Right lobe of liver (tissue), 4 donors: ENCODE data around the gene PTCHD4.

Source experiments
- CTCF ChIP-seq, 4 donors: fragments of 200-600 bp in 3 of 4; fragments of 450-650 bp in 1 of 4; IDR thresholded peaks; one replicate each; pipeline versions ENCODE4 v1.5.1 to v1.8.0; 2016 to 2022; ENCODE audit warnings: antibody characterized with exemption in 4 of 4, mild to moderate bottlenecking in 2 of 4
- POLR2A ChIP-seq: fragments of 450-650 bp; IDR thresholded peaks from one replicate; pipeline ENCODE4 v1.6.1; 2017; ENCODE audit warnings: antibody characterized with exemption, mild to moderate bottlenecking
- donor health status: DM: no; HTN: no; CAD: no.
- donor health status: DM: no; HTN: no; CAD: no.
- donor health status: DM: no; HTN: yes; CAD: no.

GRCh38 chr6:48134246-48134645, 23.2 kb upstream of the PTCHD4 start:
- TF ChIP-seq POLR2A (no peak), CTCF (IDR thresholded peaks at IDR 0.05) (no peak)
